NCI-H128 (cell line): Measurements from ENCODE around the gene SASH1.
"Not testable (repeated sequence)": the region's sequence is repeated elsewhere in the genome, so short reads cannot be mapped to it uniquely, and the experiment has no call there.

Experiments used
- DNase-seq: peaks from one replicate; lab custom pipeline; 2025; ENCODE audit not compliant: unreplicated experiment; lab: John Stamatoyannopoulos, UW

SASH1 gene

GRCh38 chr6:148572676-148573335 lies 230.2 kb downstream of the SASH1 start:
- DNase-seq: no peak

- no peak for DNase-seq
Measured at GRCh38 chr6:148573922-148574321, 231.3 kb downstream of the SASH1 start.

- DNase-seq: peak; percentile 21
Measured at GRCh38 chr6:148577687-148578488, 235.2 kb downstream of the SASH1 start.

- no peak for DNase-seq
Measured at GRCh38 chr6:148578489-148578814, 235.8 kb downstream of the SASH1 start.

GRCh38 chr6:148578837-148579565 lies 236.4 kb downstream of the SASH1 start:
- no peak for DNase-seq

- no peak for DNase-seq
Measured at GRCh38 chr6:148580442-148580841, 237.8 kb downstream of the SASH1 start.

GRCh38 chr6:148583631-148584030 lies 241.0 kb downstream of the SASH1 start:
- DNase-seq: no peak

- not testable (repeated sequence) for DNase-seq
Measured at GRCh38 chr6:148585641-148586040, 243.0 kb downstream of the SASH1 start.

- DNase-seq: no peak
Measured at GRCh38 chr6:148590883-148591282, 248.2 kb downstream of the SASH1 start.

GRCh38 chr6:148591656-148592055 lies 249.0 kb downstream of the SASH1 start:
- no peak for DNase-seq

GRCh38 chr6:148593130-148593812 lies 250.6 kb downstream of the SASH1 start:
- no peak for DNase-seq

- DNase-seq: no peak
Measured at GRCh38 chr6:148593813-148594170, 251.2 kb downstream of the SASH1 start.

GRCh38 chr6:148595550-148595949 lies 252.9 kb downstream of the SASH1 start:
- DNase-seq: no peak

- no peak for DNase-seq
Measured at GRCh38 chr6:148596891-148597455, 254.3 kb downstream of the SASH1 start.

- DNase-seq: no peak
Measured at GRCh38 chr6:148598724-148599123, 256.1 kb downstream of the SASH1 start.

GRCh38 chr6:148599967-148600426 lies 257.4 kb downstream of the SASH1 start:
- DNase-seq: no peak
